GM12878 (cell line): Measurements from ENCODE around the gene FEV. TPM values are rescaled to one million over a fixed set of nuclear protein-coding genes. Genes with fewer than 3 reads are reported as not detected.

Source experiments
- ATAC-seq: fragments of 200-7000 bp; cut with Tn5 transposase; 3 replicates; pipeline ENCODE4 v1.9.1; 2020; ENCODE audit warnings: mild to moderate bottlenecking, moderate library complexity
- BruUV-seq: library from RNA; stranded (reverse); fragments of 400-500 nt; replicated peaks from 2 replicates; lab custom pipeline; 2021; lab: Mats Ljungman, UMichigan
- CTCF ChIA-PET: fragments of 300-600 bp; sonication (Branson Sonifier 250); formaldehyde crosslinking; extraction: SDS; loops from one replicate; lab custom pipeline; 2021; ENCODE audit warnings: inconsistent platforms; lab: Yijun Ruan, JAX
- POLR2A ChIA-PET: fragments of 350-600 bp; formaldehyde crosslinking; extraction: SDS; loops from one replicate; lab custom pipeline; 2021; ENCODE audit warnings: inconsistent platforms; lab: Charles Lee
- RAD21 ChIA-PET: fragments of 300-600 bp; sonication (Branson Sonifier 250); formaldehyde crosslinking; loops from one replicate; lab custom pipeline; 2023; ENCODE audit warnings: antibody characterized with exemption; ENCODE audit not compliant: unreplicated experiment; lab: Charles Lee
- SMC1A ChIA-PET: fragments of 300-600 bp; sonication (Branson Sonifier 250); formaldehyde crosslinking; loops from one replicate; lab custom pipeline; 2023; ENCODE audit not compliant: unreplicated experiment, uncharacterized antibody; lab: Charles Lee
- DNase-seq: peaks from one replicate; pipeline ENCODE4 v3.0.0-alpha.2; 2011; ENCODE audit warnings: low read depth, low spot score
- FAIRE-seq: peaks from 3 replicates; lab custom pipeline; 2011; peaks lifted over from hg19 to GRCh38; lab: Jason Lieb, UNC
- H2AFZ ChIP-seq: 2 replicates; pipeline ENCODE4 v1.6.0; 2011; ENCODE audit warnings: low read depth, low read length, control low read depth; ENCODE audit not compliant: control insufficient read depth
- H3K27ac ChIP-seq: 2 replicates; pipeline ENCODE4 v1.5.1; 2011; ENCODE audit warnings: control low read depth; ENCODE audit not compliant: control insufficient read depth, insufficient read depth
- H3K27me3 ChIP-seq, 2 experiments: replicated peaks in 1 of 2; 2 replicates each; pipeline versions ENCODE4 v1.6.0 to v1.6.1; 2011; ENCODE audit warnings: low read length in 1 of 2; ENCODE audit not compliant: control insufficient read depth in 2 of 2, insufficient read depth in 2 of 2
- H3K36me3 ChIP-seq, 2 experiments: 2 replicates each; pipeline ENCODE4 v1.5.1; 2011; ENCODE audit warnings: low read length in 1 of 2; ENCODE audit not compliant: control insufficient read depth in 2 of 2, insufficient read depth in 2 of 2
- H3K4me1 ChIP-seq: 2 replicates; pipeline ENCODE4 v1.6.1; 2011; ENCODE audit warnings: mild to moderate bottlenecking, low read length, moderate library complexity, mixed read lengths; ENCODE audit not compliant: control insufficient read depth, insufficient read depth
- H3K4me2 ChIP-seq: 2 replicates; pipeline ENCODE4 v1.6.0; 2011; ENCODE audit warnings: control low read depth; ENCODE audit not compliant: control insufficient read depth, insufficient read depth
- H3K4me3 ChIP-seq: fragments of 200-600 bp; sonication (generic); 2 replicates; pipeline ENCODE4 v1.5.1; 2016
- H3K79me2 ChIP-seq: 2 replicates; pipeline ENCODE4 v1.6.0; 2011; ENCODE audit warnings: low read length; ENCODE audit not compliant: control insufficient read depth, insufficient read depth
- H3K9ac ChIP-seq: 2 replicates; pipeline ENCODE4 v1.8.0; 2011; ENCODE audit warnings: low read length, control low read depth, mixed read lengths; ENCODE audit not compliant: control insufficient read depth, insufficient read depth
- H3K9me3 ChIP-seq: replicated peaks from 3 replicates; pipeline ENCODE4 v1.5.1; 2011; ENCODE audit warnings: mild to moderate bottlenecking, low read length; ENCODE audit not compliant: control insufficient read depth, insufficient read depth
- H4K20me1 ChIP-seq: 2 replicates; pipeline ENCODE4 v1.6.0; 2011; ENCODE audit not compliant: control insufficient read depth, insufficient read depth
- EZH2 ChIP-seq: IDR thresholded peaks from 2 replicates; pipeline ENCODE4 v1.6.1; 2012; ENCODE audit warnings: low read depth, mild to moderate bottlenecking, control low read depth, inconsistent platforms, low read length, borderline replicate concordance; ENCODE audit not compliant: control insufficient read depth
- MEF2B ChIP-seq: fragments of 450-650 bp; IDR thresholded peaks from 2 replicates; pipeline ENCODE4 v1.6.1; 2018; ENCODE audit warnings: mild to moderate bottlenecking, moderate library complexity; ENCODE audit not compliant: partially characterized antibody, poor library complexity, severe bottlenecking
- RAD21 ChIP-seq: IDR thresholded peaks from 2 replicates; pipeline ENCODE4 v1.6.1; 2011; ENCODE audit warnings: mild to moderate bottlenecking, low read depth, low read length, moderate library complexity; ENCODE audit not compliant: insufficient read depth
- SMAD5 ChIP-seq: IDR thresholded peaks from 2 replicates; pipeline ENCODE4 v1.6.1; 2016; ENCODE audit warnings: antibody characterized with exemption, low read depth
- SMC3 ChIP-seq: IDR thresholded peaks from 2 replicates; pipeline ENCODE4 v1.6.1; 2011; ENCODE audit warnings: low read length, improper control_type of control experiment, borderline replicate concordance
- WGBS: methylation state at CpG from one replicate; pipeline ENCODE4 v1.1.6; 2016; ENCODE audit warnings: low lambda C conversion rate; ENCODE audit not compliant: insufficient replicate concordance, insufficient coverage; ENCODE audit errors: missing lambda C conversion rate; 5-methylcytosine and 5-hydroxymethylcytosine counted together
- in situ Hi-C: fragments of 300-500 bp; cut with MboI; formaldehyde crosslinking; loops from 9 replicates; pipeline ENCODE4 v1.14.3; 2018; ENCODE audit warnings: mixed read lengths
- intact Hi-C: fragments of 100-400 bp; cut with micrococcal nuclease; formaldehyde crosslinking; loops from one replicate; pipeline ENCODE4 v1.14.2; 2022; ENCODE audit not compliant: unreplicated experiment
- polyA plus RNA-seq, 11 experiments: library from polyadenylated mRNA; depleted of rRNA in 4 of 11; unstranded in 6 of 11; stranded (reverse) in 5 of 11; fragments of >200 nt; fragmentation: Nextera tagmentation in 4 of 11; fragmentation: Illumina TruSeq in 1 of 11; extraction: Ambion mirVana in 4 of 11; extraction: Trizol in 1 of 11; gene quantifications; 1 replicate in 1 of 11; 2 replicates in 10 of 11; pipeline versions ENCODE4 v1.2.1 to v1.2.3, GENCODE V29; 2011 to 2016; ENCODE audit warnings: inconsistent platforms in 2 of 11, missing spikeins in 2 of 11, low read depth in 1 of 11
- total RNA-seq, 4 experiments: library from RNA; depleted of rRNA in 3 of 4; stranded (reverse); fragments of >200 nt in 3 of 4; fragmentation: Illumina TruSeq in 1 of 4; extraction: Trizol in 1 of 4; gene quantifications; 2 replicates each; pipeline versions ENCODE4 v1.2.1 to v1.2.3, GENCODE V29; 2013 to 2021
- TF ChIP-seq, protein P1 (sequence below), 3 experiments: IDR thresholded peaks in 2 of 3; conservative IDR thresholded peaks in 1 of 3; 2 replicates each; pipeline ENCODE4 v1.5.1; 2011; ENCODE audit warnings: low read depth in 3 of 3, low read length in 3 of 3, mild to moderate bottlenecking in 3 of 3, control low read depth in 2 of 3, moderate library complexity in 2 of 3, inconsistent platforms in 1 of 3, mixed read lengths in 1 of 3; ENCODE audit not compliant: control insufficient read depth in 2 of 3, insufficient read depth in 1 of 3; ENCODE audit errors: extremely low read depth in 1 of 3

FEV gene
- total and polyA plus RNA-seq, 10 of the 15 experiments (the other 5 are each of a cell fraction or from before 2014, with no cell fraction given): not detected

GRCh38 chr2:218995972-218996711, 11.2 kb upstream of the FEV start:
- Histone ChIP-seq H2AFZ (no peak overlapping the region), H3K9ac (no peak overlapping the region), H3K4me3 (no peak overlapping the region), H3K36me3 (no peaks in the 10 kb centered on the region), H3K27me3 (peaks cover 22 to 32% of the 10 kb centered on the region in 2 experiments), H4K20me1 (no peaks in the 10 kb centered on the region), H3K4me2 (peak overlapping the region; percentile 74), H3K27ac (no peak overlapping the region), H3K79me2 (no peaks in the 10 kb centered on the region), H3K9me3 (no peaks in the 10 kb centered on the region), H3K4me1 (no peaks in the 10 kb centered on the region)
- no TSS peak for BruUV-seq
- ChIA-PET RAD21 (interaction anchor here (1.1 to 1.7 kb wide), 6 partner anchors 34 to 158 kb away, joined by 3 to 5 read pairs (median 4); no protein-coding TSS in a partner anchor), CTCF (interaction anchor here (0.7 to 3.3 kb wide), 15 partner anchors 12 to 303 kb away, joined by 3 to 13 read pairs (median 4); no protein-coding TSS in a partner anchor), POLR2A (no interaction called here), SMC1A (interaction anchor here (0.6 kb wide), 1 partner anchor 62 kb away, joined by 3 read pairs; no protein-coding TSS in a partner anchor)
- peak; percentile 90 for ATAC-seq
- 15% methylated on average over 34 of the region's 43 CpGs for WGBS
- TF ChIP-seq MEF2B: no peak
- TF ChIP-seq SMC3: peak; percentile 54
- TF ChIP-seq SMAD5: no peak
- 0 out of 2 replicates have a peak, but pooled peaks have one; percentile 52 for TF ChIP-seq EZH2
- TF ChIP-seq, protein P1, sequence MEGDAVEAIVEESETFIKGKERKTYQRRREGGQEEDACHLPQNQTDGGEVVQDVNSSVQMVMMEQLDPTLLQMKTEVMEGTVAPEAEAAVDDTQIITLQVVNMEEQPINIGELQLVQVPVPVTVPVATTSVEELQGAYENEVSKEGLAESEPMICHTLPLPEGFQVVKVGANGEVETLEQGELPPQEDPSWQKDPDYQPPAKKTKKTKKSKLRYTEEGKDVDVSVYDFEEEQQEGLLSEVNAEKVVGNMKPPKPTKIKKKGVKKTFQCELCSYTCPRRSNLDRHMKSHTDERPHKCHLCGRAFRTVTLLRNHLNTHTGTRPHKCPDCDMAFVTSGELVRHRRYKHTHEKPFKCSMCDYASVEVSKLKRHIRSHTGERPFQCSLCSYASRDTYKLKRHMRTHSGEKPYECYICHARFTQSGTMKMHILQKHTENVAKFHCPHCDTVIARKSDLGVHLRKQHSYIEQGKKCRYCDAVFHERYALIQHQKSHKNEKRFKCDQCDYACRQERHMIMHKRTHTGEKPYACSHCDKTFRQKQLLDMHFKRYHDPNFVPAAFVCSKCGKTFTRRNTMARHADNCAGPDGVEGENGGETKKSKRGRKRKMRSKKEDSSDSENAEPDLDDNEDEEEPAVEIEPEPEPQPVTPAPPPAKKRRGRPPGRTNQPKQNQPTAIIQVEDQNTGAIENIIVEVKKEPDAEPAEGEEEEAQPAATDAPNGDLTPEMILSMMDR (IDR thresholded peaks at IDR 0.05 in 2 of 3, conservative IDR thresholded peaks at IDR 0.05 in 1 of 3; ENCODE audit: control insufficient read depth in 2 of 3, extremely low read depth in 1 of 3, insufficient read depth in 1 of 3, low read depth in 3 of 3, low read length in 3 of 3): peak; percentile 78 to 88 (median 82)
- TF ChIP-seq RAD21: peak; percentile 72
- intact Hi-C loops (no loop called here), in situ Hi-C loops (no loop called here)
- no peak for FAIRE-seq
- DNase-seq: no peak
